GM19240 (cell line): Measurements from ENCODE around the gene ANKRD39.
"Not testable (repeated sequence)": the region's sequence is repeated elsewhere in the genome, so short reads cannot be mapped to it uniquely, and the experiment has no call there.

ENCODE experiments used
- DNase-seq: peaks from one replicate; pipeline ENCODE4 v3.0.0; 2011; ENCODE audit warnings: low spot score; ENCODE audit not compliant: insufficient read length

ANKRD39 gene, protein sequence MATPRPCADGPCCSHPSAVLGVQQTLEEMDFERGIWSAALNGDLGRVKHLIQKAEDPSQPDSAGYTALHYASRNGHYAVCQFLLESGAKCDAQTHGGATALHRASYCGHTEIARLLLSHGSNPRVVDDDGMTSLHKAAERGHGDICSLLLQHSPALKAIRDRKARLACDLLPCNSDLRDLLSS

DNA sequence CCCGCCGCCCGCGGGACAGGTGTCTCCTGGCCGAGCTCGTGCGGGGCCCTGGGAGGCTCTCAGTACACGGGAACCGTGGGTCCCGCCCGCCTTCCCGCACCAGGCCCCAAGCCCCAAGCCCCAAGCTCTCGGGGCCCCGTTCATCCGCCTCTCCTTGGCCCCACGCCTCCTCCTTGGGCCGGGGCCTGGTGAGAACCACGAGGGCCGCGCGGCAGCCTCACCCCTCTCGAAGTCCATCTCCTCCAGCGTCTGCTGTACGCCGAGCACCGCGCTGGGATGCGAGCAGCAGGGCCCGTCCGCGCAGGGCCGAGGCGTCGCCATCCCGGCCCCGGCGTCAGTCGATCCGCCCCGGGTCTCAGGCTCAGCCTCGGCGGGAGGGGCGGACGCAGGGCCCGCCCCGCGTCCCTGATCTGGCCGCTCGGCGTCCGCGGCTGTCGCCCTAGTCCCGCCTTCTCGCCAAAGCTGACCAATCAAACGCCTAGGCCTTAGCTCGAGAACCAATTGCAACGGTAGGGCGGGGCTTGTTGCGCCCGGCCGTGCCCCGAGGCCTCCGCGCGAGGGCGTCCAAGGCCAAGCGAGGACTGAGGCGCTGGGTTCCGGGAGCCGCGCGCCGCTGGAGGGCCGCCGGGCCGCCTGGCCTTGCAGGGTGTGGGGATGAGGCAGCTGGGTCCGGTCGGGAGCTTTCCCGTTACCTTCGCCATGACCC lies at the start of gene ANKRD39:
ANKRD39 (minus strand) TSS at position 350 of the 706 bp plus-strand sequence; CDS start at position 321, 29 bp downstream.
- DNase-seq: peak; percentile 99

DNA sequence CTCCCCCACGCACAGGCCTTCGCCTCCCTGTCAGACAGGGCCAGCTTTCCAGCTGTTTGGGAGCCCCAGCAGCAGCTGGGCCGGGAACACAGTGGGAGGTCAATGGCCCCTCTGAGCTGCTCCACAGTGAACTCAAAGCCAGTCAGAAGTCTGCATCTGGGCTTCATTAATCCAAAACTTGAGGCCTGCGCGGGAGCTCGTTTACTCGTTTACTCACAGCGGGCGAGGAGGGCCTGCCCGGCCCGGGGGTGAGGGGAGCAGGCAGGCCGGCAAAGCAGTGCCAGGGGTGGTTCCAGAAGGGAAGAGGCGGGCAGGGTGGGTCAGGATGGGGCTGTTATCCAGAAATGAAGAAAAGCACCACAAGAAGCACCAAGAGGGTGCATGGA lies 48.9 kb upstream of the ANKRD39 start:
- no peak for DNase-seq

DNA sequence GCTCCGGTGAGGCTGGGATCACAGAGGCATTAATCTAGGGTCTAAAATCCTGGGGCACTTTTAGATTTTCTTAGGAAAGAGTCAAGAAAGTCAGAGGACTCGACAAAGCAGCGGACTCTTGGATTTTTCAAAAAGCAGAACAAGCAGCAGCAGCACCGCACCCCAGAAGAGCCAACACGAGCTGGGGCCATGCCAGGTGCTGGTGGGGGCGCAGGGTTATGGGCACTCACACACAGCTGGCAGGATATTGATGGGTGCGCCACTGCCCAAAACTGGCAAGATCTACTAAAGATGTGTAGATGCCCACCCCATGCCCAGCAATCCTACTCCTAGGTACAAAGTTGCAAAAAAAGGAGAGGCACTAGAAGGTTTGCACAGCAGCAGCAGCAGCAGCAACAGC lies 46.0 kb upstream of the ANKRD39 start:
- DNase-seq: no peak

DNA sequence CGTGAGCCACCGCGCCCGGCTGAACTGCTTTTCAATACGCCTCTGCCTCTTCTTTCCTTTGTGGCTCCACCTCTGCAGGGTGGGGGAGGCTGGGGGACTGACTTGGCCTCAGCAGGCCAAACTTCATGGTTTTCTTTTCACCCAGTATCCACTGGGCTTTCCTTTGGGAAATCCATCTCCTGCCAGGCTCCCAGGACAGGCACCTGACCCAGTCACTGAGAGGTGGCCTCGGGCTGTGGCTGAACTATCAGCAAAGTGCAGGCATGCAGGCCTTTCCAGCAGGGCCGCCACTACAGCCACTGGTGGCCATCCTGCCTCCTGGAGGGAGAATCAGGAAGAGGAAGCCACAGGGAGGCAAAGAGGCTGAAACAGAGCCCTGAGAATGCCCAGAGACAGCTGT lies 45.5 kb upstream of the ANKRD39 start:
- DNase-seq: no peak

DNA sequence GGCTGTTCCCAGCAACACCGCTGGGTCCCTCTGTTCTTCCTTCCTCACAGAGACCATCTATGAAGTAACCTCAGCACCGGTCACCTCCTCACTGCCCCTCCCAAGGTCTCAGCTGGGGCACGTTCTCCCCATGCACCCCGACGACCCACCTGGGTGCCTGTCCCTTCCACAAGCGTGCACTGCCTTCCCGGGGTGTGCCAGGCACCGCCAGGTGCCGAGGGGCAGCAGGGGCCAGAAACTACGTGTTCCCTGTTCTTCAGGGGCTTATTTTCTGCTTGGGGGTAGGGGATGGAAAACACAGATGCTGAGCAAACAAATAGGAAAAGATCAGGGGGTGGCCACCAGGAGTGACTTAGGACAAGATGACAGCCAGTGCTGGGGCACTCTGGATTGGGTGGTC lies 42.4 kb upstream of the ANKRD39 start:
- no peak for DNase-seq

DNA sequence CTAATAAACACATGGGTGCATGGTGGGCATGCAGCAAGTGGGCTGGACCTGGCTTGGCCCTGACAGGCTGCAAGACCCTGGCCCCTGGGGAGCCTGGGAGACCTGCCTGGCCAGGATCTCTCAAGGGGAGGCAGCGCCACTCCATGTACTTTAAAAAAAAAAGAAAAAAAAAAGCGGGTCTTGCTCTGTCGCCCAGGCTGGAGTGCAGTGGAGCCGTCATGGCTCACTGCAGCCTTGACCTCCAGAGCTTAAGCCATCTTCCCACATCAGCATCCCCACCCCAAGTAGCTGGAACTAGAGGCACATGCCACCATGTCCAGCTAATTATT lies 41.6 kb upstream of the ANKRD39 start:
- DNase-seq: no peak

DNA sequence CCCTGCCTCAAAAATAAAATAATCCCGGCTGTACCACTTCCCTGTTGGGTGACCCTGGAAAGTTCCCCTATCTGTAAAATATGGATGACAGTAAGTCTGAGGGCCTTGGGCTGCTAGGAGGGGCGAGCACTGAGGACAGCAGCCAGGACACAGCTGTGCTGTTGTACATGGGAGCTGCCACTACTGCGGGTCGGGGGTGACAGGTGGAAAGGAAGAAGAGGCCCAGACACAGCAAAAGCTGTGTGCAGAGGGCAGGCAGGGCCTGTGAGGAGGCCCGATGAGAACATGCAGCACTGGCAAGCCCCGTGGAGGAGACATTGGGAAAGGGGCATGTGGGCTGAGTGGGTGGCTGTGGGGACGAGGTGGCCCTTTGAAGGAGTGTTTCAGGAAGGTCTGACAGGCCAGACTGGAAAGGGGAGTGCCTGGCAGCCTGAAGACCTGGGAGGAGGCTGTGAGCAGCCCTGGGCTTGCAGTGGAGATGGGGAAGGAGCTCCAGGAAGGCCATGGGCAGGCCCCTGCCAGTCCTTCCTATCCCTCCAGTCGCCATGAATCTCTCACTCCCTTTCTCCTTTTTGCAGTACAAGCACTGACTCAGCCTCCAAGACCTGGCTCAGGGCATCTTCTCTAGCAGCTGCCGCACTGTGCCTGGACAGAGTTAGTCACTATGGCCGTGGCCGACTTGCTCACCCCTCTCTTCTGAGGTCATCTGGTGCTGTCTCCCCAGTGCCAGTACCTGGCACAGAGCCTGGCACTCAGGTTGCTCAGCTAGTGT lies 41.0 kb upstream of the ANKRD39 start:
- no peak for DNase-seq

DNA sequence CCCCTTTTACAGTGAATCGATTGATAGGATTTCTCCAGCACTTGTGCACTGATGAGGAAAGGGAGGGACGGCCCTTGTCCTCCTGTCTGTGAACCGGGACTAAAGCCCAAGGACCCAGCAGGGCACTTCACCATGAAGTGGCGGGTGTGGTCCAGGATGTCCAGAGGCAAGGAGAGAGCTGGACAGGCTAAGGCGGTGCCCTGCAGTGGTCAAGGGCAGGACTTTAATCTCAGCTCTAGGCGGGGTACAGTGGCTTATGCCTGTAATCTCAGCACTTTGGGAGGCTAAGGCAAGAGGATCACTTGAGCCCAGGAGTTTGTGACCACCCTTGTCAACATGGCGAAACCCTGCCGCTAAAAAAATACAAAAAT lies 40.3 kb upstream of the ANKRD39 start:
- DNase-seq: no peak

DNA sequence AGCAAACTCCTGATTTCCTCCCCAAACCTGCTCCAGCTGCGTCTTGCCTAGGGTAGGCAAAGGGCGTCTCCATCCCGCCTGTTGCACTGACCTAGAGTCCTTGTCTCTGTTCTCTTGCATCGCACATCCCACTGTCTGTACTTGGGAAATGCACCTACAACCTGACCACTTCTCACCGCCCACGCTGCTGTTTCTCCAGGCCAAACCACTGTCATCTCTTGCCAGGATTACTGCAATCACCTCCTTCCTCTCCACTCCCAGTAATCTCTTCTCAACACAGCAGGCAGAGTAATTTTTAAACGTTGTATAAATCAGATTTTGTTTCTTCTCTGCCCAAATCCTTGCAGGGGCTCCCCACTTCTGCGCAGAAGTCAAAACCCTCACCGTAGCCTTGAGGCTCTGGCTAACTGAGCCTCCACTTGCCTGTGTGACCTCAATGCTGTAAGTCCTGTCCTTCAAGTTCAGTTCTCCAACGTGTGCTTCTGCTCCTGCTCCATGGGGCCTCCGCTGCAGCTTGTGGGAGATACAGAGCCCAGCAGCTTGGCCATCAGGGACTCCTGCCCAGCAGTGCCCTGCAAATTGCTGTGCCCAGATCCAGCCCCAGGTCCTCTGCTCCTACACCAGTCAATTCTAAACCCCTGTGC lies 39.8 kb upstream of the ANKRD39 start:
- DNase-seq: no peak

DNA sequence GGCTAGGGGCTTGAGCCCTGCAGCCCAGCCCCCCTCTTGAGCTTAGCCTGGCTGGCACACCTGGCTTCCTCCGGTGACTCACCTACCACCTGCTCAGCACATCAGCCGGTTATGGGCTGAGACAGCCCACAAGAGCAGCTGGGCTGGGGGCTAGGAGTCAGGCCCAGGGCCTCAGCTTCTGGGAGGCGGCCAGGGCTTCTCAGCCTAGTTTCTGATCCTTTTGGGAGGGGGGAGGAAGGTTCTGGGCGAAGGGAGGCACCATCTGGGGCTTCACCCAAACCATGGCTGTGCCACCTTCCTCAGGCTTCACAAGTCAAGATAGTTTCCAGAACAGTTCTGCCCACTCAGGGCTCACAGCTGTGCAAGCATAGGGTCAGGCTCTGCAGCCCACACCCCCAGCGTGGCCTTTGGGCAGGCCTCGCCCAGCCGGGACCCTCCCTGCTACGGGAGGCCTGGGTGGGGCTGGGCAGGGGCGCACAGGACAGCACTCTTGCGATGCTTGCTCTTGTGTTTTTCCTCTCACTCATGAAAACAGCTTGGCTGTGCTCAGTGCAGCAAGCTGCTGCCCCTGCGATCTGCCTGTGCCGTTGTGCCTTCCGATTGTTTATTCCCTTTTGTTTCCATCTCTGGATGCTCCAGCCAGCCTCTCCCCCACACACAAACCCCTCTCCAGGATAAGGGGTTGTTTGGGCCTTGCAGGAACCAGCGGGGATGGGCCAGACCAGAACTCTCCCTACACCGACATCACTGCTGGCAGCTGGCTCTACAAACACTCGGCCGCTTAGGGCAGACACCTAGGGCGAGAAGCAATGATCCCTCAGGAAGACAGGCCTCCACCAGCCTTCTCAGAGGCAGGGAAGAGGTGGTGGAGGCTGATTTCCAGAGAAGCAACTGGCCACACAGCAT lies 38.2 kb upstream of the ANKRD39 start:
- DNase-seq: no peak

DNA sequence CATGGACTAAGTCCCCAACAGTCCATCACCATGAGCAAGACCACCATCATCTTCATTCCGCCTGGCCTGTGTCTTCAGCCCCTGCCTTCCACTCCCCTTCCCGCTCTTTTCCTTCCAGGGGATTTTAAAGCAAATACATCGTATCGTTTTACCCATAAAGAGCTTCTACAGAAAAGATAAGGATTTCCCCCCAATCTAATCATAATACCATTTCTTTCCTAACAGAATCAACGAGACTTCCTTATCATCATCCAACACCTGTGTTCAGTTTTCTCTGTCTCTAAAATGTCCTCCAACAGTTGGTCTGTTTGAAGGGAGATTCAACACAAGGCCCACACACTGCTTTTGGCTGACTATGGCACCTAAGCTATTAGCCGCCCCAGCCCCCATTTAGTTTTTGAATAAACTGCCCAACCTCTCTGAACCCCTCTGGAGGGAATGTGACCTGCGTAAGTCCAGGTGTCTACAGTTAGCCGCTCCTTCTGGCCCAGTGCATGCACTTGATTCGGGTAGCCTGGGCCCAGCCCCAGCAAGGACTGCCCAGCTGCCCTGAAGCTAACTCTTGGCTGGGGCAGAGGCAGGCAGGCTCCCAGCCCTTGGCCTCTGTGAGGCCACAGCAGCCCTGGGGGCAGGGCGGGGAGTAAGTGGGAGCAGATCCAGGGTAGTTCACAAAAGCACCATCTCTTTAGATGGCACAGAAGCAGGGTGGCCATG lies 37.4 kb upstream of the ANKRD39 start:
- DNase-seq: no peak

DNA sequence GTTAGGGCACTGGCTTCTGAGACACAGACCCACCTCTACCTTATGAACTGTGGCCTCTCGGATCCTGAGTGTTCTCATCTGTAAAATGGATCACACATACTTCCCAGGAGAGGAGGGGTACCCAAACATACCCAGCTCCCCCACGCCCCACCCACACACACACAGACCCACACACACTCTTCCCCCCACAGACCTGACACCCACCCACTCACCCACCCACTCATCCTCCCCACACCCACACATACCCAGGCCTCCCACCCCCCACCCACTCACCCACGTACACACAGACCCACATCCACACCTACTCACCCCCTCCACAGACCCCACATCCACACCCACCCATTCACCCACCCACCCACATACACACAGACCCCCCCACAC lies 36.3 kb upstream of the ANKRD39 start:
- DNase-seq: no peak

DNA sequence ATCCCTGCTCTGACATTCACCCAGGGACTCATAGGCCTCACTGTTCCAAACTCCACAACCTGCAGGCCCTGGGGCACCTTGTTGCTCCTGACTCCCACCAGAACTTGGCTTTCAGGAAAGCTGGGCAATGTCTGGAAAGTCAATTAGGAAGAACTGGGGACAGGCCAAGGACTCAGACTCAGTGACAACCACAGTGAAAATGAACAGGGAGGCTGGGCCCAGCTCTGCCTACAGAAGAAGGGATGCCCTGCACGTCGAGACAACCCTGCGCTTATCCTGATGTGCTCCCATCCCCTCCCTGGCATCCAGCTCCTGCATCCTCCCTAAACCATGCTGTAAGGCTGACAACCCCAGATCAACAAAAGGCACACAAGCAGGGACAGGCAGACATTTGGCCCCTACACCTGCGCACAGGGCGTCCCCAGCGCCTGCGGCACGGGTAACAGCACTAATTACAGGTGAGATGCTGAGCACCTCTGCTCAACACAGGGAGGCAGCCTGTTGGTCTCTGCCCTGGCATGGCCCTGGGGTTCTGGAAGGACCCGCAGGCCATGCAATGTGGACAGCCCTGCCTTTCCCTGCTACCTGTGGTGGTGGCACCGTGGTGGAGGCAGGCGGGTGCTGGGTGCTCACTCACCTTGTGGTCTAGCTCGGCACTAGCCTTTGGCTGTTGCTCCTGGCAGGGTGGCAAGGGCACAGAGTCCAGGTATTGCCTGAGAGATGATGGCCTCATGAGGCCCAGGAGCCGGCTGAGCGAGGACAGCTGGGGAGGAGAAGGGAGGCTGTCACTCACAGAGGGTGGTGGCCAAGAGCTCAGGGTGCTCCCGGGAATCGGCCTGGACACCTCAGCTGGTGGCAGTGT lies 35.7 kb upstream of the ANKRD39 start:
- no peak for DNase-seq

DNA sequence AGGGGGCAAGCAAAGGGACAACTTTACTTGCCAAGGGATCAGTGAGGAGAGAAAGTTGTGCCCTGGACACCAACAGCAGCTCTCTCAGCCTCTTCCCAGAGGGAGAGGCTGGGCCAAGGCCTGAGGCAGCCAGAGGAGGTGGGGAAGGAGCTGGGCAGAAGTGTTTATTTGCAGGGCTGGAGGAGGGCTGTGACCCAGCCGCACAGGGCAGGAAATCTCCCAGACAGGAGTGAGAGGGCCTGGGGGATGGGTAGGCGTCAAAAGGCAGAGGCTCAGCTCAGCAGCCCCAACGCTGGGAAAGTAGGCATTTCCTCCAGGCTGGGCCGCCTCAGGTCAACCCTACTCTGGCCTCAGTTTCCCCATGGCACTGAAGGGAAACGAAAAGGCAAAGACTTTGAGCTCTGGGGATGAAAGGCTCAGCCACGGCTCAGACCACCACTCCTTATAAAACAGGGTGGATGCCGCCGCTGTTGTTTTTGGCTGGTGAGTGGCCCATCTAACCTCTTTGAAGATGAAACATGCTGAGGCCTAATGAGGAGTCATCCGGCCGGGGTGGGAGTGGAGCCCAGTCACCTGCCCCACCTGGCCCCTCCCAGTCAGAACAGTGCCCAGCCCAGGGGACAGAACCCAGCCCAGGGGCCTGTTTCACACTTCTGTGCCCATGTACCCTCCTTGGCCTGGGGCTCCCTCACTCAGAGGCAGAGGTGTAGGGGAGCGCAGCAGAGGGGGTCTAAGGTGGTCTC lies 33.9 kb upstream of the ANKRD39 start:
- DNase-seq: no peak

DNA sequence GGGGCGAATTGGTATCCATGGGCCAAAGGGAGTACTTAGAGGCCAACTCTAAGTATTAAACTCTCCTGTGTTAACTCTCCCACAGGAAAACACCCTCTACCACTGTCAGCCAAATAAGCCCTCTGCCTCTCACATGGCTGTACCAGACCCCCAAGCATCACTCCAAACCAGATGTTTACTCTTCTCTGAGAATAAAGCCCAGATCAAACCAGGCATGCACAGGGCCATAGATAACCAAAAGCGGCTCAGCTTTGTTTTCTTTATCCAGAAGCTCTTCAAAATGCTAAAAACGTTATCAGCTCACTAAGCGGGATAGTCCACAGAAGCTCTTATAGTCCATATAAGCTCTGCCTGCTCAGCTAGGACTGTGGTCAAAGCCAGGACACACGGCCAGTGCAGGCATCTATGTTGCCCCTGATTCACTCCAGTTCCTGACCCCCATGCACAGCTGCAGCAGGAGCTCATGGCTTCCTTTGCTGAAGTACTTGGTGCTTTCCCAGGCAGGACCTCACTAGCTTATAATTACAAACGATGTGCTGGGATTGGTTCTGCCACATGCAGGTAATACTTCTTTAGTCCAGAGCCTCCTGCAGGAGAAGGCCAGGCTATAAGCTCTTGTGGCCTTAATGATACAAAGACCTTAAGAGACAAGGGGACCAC lies 33.0 kb upstream of the ANKRD39 start:
- no peak for DNase-seq

DNA sequence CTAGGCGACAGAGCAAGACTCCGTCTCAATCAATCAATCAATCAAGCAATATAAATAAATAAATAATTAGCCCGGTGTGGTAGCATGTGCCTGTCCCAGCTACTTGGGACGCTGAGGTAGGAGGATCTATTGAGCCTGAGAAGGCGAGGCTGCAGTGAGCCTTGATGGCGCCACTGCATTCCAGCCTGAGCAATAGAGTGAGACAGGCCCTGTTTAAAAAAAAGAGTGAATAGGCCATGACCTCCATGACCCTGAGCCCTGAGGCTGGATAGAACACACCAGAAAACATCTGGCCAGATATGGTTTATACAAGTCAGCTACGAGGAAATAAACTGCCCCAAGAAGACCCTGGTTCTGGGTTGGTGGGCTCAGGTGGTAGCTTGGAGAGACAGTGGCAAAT lies 32.4 kb upstream of the ANKRD39 start:
- no peak for DNase-seq

DNA sequence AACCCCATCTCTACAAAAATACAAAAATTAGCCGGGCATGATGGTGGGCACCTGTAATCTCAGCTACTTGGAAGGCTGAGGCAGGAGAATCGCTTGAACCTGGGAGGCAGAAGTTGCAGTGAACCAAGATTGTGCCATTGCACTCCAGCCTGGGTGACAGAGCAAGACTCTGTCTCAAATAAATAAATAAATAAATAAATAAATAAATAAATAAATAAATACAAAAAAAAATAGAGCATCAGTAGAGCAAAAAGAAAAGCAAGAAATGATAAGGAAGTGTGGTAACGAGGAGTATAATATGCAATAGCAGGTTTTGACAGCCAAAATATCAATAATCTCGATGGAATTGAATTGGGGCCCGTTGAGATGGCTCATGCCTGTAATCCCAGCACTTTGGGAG lies 31.7 kb upstream of the ANKRD39 start:
- not testable (repeated sequence) for DNase-seq
